ENCODE data around the gene ESYT1. TPM values are rescaled to one million over a fixed set of nuclear protein-coding genes. Genes with fewer than 3 reads are reported as not detected.

ESYT1 gene
- total RNA-seq, 1 donor from 2014 or later, result 102 TPM

DNA sequence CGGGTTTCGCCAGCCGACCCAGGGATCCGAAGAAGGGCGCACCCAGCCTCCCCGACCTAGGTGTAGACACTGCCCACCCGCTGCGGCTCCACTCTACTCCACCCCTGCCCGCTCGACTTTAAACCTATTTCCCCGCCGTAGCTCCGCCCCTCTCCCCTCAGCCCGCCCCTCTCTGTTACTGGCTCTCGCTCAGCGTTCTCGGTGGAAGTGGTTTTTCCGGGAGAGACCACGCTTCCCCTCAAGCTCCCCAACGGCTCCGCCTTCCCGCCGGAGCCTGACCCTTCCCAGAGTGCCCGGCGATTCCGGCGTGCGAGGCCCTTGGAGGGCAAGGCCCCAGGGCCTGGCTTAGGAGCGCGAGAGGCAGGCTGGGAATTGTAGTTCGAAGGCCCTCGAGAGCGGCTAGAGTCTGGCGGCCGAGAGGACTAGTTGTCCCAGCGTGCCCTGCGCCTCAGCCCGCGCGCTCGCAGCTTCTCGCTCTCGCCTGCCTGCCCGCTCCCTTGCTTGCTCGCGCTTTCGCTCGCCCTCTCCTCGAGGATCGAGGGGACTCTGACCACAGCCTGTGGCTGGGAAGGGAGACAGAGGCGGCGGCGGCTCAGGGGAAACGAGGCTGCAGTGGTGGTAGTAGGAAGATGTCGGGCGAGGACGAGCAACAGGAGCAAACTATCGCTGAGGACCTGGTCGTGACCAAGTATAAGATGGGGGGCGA, 23.8 kb upstream of the ESYT1 start, which contains the start of gene PA2G4:
Gene PA2G4 (plus strand): TSS at position 451 of the 706 bp plus-strand sequence. CDS start 179 bp downstream, at position 630.
- peaks cover 24% of the 10 kb centered on the region for H3K4me1 Mint-ChIP-seq (ENCODE audit: low read depth)
- H3K9me3 Mint-ChIP-seq (ENCODE audit: low read depth), result no peaks in the 10 kb centered on the region
- no peaks in the 10 kb centered on the region for H3K27me3 Mint-ChIP-seq
- H3K4me3 Mint-ChIP-seq (ENCODE audit: low read depth), result peak within 1 kb of the TSS; percentile 92
- peak within 1 kb of the TSS; percentile 95 for H3K27ac Mint-ChIP-seq
- TF ChIP-seq, protein P1, sequence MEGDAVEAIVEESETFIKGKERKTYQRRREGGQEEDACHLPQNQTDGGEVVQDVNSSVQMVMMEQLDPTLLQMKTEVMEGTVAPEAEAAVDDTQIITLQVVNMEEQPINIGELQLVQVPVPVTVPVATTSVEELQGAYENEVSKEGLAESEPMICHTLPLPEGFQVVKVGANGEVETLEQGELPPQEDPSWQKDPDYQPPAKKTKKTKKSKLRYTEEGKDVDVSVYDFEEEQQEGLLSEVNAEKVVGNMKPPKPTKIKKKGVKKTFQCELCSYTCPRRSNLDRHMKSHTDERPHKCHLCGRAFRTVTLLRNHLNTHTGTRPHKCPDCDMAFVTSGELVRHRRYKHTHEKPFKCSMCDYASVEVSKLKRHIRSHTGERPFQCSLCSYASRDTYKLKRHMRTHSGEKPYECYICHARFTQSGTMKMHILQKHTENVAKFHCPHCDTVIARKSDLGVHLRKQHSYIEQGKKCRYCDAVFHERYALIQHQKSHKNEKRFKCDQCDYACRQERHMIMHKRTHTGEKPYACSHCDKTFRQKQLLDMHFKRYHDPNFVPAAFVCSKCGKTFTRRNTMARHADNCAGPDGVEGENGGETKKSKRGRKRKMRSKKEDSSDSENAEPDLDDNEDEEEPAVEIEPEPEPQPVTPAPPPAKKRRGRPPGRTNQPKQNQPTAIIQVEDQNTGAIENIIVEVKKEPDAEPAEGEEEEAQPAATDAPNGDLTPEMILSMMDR (IDR thresholded peaks at IDR 0.05; ENCODE audit: unreplicated experiment), result no peak
- peak; percentile 96 for DNase-seq (ENCODE audit: low spot score, unreplicated experiment)
- peaks cover 28% of the 10 kb centered on the region for H3K36me3 Mint-ChIP-seq (ENCODE audit: insufficient read depth)

DNA sequence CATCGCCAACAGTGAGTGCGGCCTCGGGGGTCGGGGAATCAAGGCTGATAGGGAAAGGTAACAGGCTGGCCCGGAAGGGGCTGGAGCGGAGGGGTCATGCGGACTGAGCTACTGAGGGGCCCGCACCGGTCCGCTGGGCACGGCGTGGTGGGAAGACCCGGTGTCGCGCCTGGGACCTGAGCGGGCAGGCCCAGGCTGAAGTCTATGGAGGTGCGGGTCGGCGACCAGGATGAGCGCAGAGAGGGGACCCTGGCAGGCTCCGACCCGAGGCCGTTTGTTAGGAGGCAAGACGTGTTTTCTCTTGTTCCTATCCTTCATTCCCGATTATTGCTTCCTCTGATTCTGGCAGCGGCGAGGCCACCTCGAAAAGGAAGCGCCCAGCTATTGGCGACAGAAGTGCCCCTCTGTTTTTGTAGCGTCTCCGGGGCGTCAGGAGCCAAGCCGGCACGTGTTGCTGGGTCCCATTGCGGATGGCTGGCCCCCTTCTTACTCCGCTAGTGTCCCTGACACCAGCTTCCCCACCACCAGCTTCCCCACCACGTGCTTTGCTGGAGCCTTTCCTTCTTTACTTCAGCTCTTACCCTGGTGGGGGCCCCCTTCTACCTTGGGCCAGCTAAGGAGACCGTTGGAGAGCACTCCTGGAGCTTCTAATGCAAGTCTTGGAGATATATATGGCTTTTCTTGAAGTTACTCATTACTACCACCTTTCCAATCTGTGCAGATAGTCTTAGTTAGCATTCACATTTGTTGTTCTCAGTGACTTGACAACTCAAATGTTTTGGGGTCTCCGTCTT, 23.1 kb upstream of the ESYT1 start:
- no peaks in the 10 kb centered on the region for H3K27me3 Mint-ChIP-seq
- H3K27ac Mint-ChIP-seq, result peak overlapping the region; percentile 95
- no peak for DNase-seq (ENCODE audit: low spot score, unreplicated experiment)
- no peaks in the 10 kb centered on the region for H3K9me3 Mint-ChIP-seq (ENCODE audit: low read depth)
- H3K4me3 Mint-ChIP-seq (ENCODE audit: low read depth), result peak overlapping the region; percentile 92
- TF ChIP-seq, protein P1 (IDR thresholded peaks at IDR 0.05; ENCODE audit: unreplicated experiment), result peak; percentile 6
- peaks cover 24% of the 10 kb centered on the region for H3K4me1 Mint-ChIP-seq (ENCODE audit: low read depth)
- peaks cover 24% of the 10 kb centered on the region for H3K36me3 Mint-ChIP-seq (ENCODE audit: insufficient read depth)

DNA sequence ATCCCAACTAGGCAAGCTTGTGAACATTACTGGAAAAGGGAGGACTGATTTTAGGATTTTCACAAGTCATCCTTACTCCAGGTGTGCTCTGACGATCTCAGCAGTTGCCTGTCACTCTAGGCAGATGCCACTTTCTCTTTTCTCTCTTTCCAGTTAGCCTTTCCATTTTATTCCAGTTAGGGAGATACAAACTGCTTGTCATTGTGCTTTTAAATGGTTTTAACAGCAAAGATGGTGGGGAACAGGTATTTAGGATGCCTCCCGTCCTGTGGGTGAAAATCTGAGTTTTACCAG, 22.5 kb upstream of the ESYT1 start:
- Mint-ChIP-seq H3K4me1 (ENCODE audit: low read depth) (peaks cover 24% of the 10 kb centered on the region), H3K9me3 (ENCODE audit: low read depth) (no peaks in the 10 kb centered on the region), H3K4me3 (ENCODE audit: low read depth) (peak overlapping the region; percentile 92), H3K27ac (peak overlapping the region; percentile 11), H3K36me3 (ENCODE audit: insufficient read depth) (peaks cover 28% of the 10 kb centered on the region), H3K27me3 (no peaks in the 10 kb centered on the region)
- TF ChIP-seq, protein P1 (IDR thresholded peaks at IDR 0.05; ENCODE audit: unreplicated experiment), result no peak
- no peak for DNase-seq (ENCODE audit: low spot score, unreplicated experiment)

DNA sequence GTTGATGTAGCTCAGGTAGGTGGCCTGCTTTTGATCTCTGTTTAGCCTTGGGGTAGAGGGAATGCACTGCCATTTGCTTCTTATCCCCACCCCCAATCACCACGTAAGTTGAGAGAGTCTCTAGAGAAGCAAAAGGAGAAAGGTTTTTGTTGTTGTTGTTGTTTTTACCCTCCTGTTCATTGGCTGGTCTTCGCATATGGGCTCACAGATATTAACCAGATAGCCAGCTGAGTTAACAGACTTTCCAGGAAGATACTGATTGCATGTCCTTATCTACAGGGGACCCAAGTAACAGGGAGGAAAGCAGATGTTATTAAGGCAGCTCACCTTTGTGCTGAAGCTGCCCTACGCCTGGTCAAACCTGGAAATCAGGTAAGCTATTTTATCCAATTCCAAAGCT, 20.8 kb upstream of the ESYT1 start:
- Mint-ChIP-seq H3K27ac (no peak overlapping the region), H3K4me3 (ENCODE audit: low read depth) (no peak overlapping the region), H3K9me3 (ENCODE audit: low read depth) (no peaks in the 10 kb centered on the region), H3K27me3 (no peaks in the 10 kb centered on the region), H3K36me3 (ENCODE audit: insufficient read depth) (peaks cover 28% of the 10 kb centered on the region), H3K4me1 (ENCODE audit: low read depth) (peaks cover 24% of the 10 kb centered on the region)
- no peak for DNase-seq (ENCODE audit: low spot score, unreplicated experiment)
- TF ChIP-seq, protein P1 (IDR thresholded peaks at IDR 0.05; ENCODE audit: unreplicated experiment), result no peak

DNA sequence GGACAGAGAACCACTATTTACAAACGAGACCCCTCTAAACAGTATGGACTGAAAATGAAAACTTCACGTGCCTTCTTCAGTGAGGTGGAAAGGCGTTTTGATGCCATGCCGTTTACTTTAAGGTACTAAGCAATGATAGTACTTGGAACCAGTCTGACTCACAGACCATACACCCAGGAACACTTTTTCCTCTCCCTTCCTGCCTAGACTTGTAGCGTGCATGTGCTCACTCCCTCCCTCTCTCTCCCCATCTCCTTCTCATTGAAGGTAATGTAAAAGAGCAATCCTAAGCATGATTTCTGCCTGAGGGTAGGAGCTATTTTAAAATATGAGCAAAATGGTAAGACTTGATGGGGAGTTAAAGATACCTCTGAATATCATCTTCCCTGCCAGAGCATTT, 17.5 kb upstream of the ESYT1 start:
- Mint-ChIP-seq H3K4me1 (ENCODE audit: low read depth) (peaks cover 15% of the 10 kb centered on the region), H3K27me3 (no peaks in the 10 kb centered on the region), H3K9me3 (ENCODE audit: low read depth) (no peaks in the 10 kb centered on the region), H3K4me3 (ENCODE audit: low read depth) (no peak overlapping the region), H3K27ac (peak overlapping the region; percentile 77), H3K36me3 (ENCODE audit: insufficient read depth) (peaks cover 34% of the 10 kb centered on the region)
- DNase-seq (ENCODE audit: low spot score, unreplicated experiment), result no peak
- TF ChIP-seq, protein P1 (IDR thresholded peaks at IDR 0.05; ENCODE audit: unreplicated experiment), result no peak
